B cell (primary cell): ENCODE measurements around the gene SPATA19. TPM values are rescaled to one million over a fixed set of nuclear protein-coding genes. Genes with fewer than 3 reads are reported as not detected.

Experiments used
- ATAC-seq: fragments of 200-7000 bp; cut with Tn5 transposase; one replicate; pipeline ENCODE4 v1.10.0; 2021; ENCODE audit warnings: low read depth, mild to moderate bottlenecking, moderate number of reproducible peaks, moderate library complexity
- CTCF ChIA-PET: fragments of 350-600 bp; sonication (Branson Sonifier 250); formaldehyde crosslinking; loops from one replicate; lab custom pipeline; 2021; ENCODE audit warnings: antibody characterized with exemption, inconsistent platforms; lab: Charles Lee
- POLR2A ChIA-PET: fragments of 350-600 bp; sonication (Branson Sonifier 250); formaldehyde crosslinking; loops from one replicate; lab custom pipeline; 2021; ENCODE audit warnings: antibody characterized with exemption; lab: Charles Lee
- DNase-seq: peaks from one replicate; pipeline ENCODE4 v3.0.0; 2013
- H2AFZ ChIP-seq: 2 replicates; pipeline ENCODE4 v1.6.1; 2012; ENCODE audit warnings: mild to moderate bottlenecking, low read depth, low read length; ENCODE audit not compliant: insufficient read depth, poor library complexity, severe bottlenecking
- H3K27ac ChIP-seq, 2 donors: 1 replicate in 1 of 2; 2 replicates in 1 of 2; pipeline ENCODE4 v1.5.1; 2012 to 2013; ENCODE audit warnings: low read length in 2 of 2, mild to moderate bottlenecking in 2 of 2, moderate library complexity in 1 of 2
- H3K27me3 ChIP-seq, 4 experiments: fragments of 200-600 bp in 1 of 4; sonication (generic) in 1 of 4; replicated peaks in 1 of 4; 1 replicate in 2 of 4; 2 replicates in 2 of 4; pipeline versions ENCODE4 v1.6.1 to v1.7.0; 2013 to 2016; ENCODE audit warnings: low read length in 3 of 4, mild to moderate bottlenecking in 2 of 4, mixed read lengths in 1 of 4, moderate library complexity in 1 of 4; ENCODE audit not compliant: insufficient read depth in 4 of 4, control insufficient read depth in 3 of 4; ENCODE audit errors: control extremely low read depth in 1 of 4
- H3K36me3 ChIP-seq, 2 experiments: replicated peaks in 1 of 2; 1 replicate in 1 of 2; 2 replicates in 1 of 2; pipeline versions ENCODE4 v1.6.1 to v1.7.1; 2013; ENCODE audit warnings: low read length in 1 of 2; ENCODE audit not compliant: insufficient read depth in 2 of 2, control insufficient read depth in 1 of 2; ENCODE audit errors: control extremely low read depth in 1 of 2, extremely low read depth in 1 of 2
- H3K4me1 ChIP-seq, 2 donors: fragments of 200-600 bp in 1 of 2; sonication (generic) in 1 of 2; 1 replicate in 1 of 2; 2 replicates in 1 of 2; pipeline versions ENCODE4 v1.5.1 to v1.6.1; 2013 to 2017; ENCODE audit warnings: low read length in 2 of 2; ENCODE audit not compliant: control insufficient read depth in 2 of 2, insufficient read depth in 2 of 2
- H3K4me2 ChIP-seq: replicated peaks from 2 replicates; pipeline ENCODE3; 2012; ENCODE audit warnings: mild to moderate bottlenecking, low read depth, low read length; ENCODE audit not compliant: poor library complexity, severe bottlenecking
- H3K4me3 ChIP-seq, 5 experiments: fragments of 200-600 bp in 1 of 5; sonication (generic) in 1 of 5; 1 replicate in 3 of 5; 2 replicates in 2 of 5; pipeline versions ENCODE4 v1.5.1 to v1.7.0; 2011 to 2016; ENCODE audit warnings: low read length in 4 of 5, mild to moderate bottlenecking in 4 of 5, low read depth in 2 of 5, control low read depth in 1 of 5, moderate library complexity in 1 of 5; ENCODE audit not compliant: insufficient read depth in 1 of 5; ENCODE audit errors: control extremely low read depth in 1 of 5, extremely low read depth in 1 of 5
- H3K79me2 ChIP-seq: fragments of 200-600 bp; sonication (generic); one replicate; pipeline ENCODE4 v1.6.0; 2016; ENCODE audit warnings: low read length; ENCODE audit not compliant: control insufficient read depth, insufficient read depth
- H3K9ac ChIP-seq: fragments of 200-600 bp; sonication (generic); 2 replicates; pipeline ENCODE4 v1.6.1; 2017; ENCODE audit warnings: mild to moderate bottlenecking, low read length, moderate library complexity
- H3K9me3 ChIP-seq, 3 donors: one replicate each; pipeline versions ENCODE4 v1.6.1 to v1.7.1; 2013; ENCODE audit warnings: low read length in 2 of 3; ENCODE audit not compliant: control insufficient read depth in 2 of 3, insufficient read depth in 1 of 3; ENCODE audit errors: control extremely low read depth in 1 of 3
- H4K20me1 ChIP-seq: 2 replicates; pipeline ENCODE4 v1.6.0; 2012; ENCODE audit warnings: mild to moderate bottlenecking, low read length; ENCODE audit not compliant: insufficient read depth, control insufficient read depth, poor library complexity, severe bottlenecking
- H3K27ac Mint-ChIP-seq: one replicate; pipeline ENCODE4 v1.8.0; 2021; ENCODE audit warnings: mixed read lengths
- H3K27me3 Mint-ChIP-seq: one replicate; pipeline ENCODE4 v1.8.0; 2021; ENCODE audit warnings: mixed read lengths
- H3K4me1 Mint-ChIP-seq: one replicate; pipeline ENCODE4 v1.8.0; 2021; ENCODE audit warnings: mixed read lengths
- H3K4me3 Mint-ChIP-seq: one replicate; pipeline ENCODE4 v1.8.0; 2021; ENCODE audit warnings: mixed read lengths
- H3K9me3 Mint-ChIP-seq: one replicate; pipeline ENCODE4 v1.8.0; 2022; ENCODE audit warnings: mixed read lengths; ENCODE audit not compliant: insufficient read depth
- EZH2 ChIP-seq: IDR thresholded peaks from 2 replicates; pipeline ENCODE4 v1.6.1; 2012; ENCODE audit warnings: borderline replicate concordance, low read depth, mild to moderate bottlenecking, moderate library complexity, low read length; ENCODE audit not compliant: insufficient read depth, poor library complexity, severe bottlenecking
- WGBS: methylation state at CpG from one replicate; pipeline ENCODE4 v1.1.5; 2013; ENCODE audit warnings: missing lambda C conversion rate; ENCODE audit not compliant: insufficient coverage; 5-methylcytosine and 5-hydroxymethylcytosine counted together
- intact Hi-C: fragments of 100-400 bp; cut with micrococcal nuclease; formaldehyde crosslinking; loops from one replicate; pipeline ENCODE4 v1.10.0; 2022
- polyA plus RNA-seq: library from polyadenylated mRNA; depleted of rRNA; stranded (reverse); fragments of >200 nt; gene quantifications from 2 replicates; pipeline ENCODE4 v1.2.3, GENCODE V29; 2012
- total RNA-seq, 2 donors: library from RNA; stranded (reverse); fragments of 120-200 nt in 1 of 2; gene quantifications; 1 replicate in 1 of 2; 2 replicates in 1 of 2; pipeline versions ENCODE4 v1.2.3 to v1.2.4, GENCODE V29; 2013 to 2022
- TF ChIP-seq, protein P1 (sequence below): fragments of 200-600 bp; IDR thresholded peaks from one replicate; pipeline ENCODE4 v1.8.0; 2022; ENCODE audit warnings: antibody characterized with exemption, mild to moderate bottlenecking

Gene SPATA19
- total and polyA plus RNA-seq, 2 donors (not counting 1 experiment from before 2014, with no cell fraction given) = not detected

DNA sequence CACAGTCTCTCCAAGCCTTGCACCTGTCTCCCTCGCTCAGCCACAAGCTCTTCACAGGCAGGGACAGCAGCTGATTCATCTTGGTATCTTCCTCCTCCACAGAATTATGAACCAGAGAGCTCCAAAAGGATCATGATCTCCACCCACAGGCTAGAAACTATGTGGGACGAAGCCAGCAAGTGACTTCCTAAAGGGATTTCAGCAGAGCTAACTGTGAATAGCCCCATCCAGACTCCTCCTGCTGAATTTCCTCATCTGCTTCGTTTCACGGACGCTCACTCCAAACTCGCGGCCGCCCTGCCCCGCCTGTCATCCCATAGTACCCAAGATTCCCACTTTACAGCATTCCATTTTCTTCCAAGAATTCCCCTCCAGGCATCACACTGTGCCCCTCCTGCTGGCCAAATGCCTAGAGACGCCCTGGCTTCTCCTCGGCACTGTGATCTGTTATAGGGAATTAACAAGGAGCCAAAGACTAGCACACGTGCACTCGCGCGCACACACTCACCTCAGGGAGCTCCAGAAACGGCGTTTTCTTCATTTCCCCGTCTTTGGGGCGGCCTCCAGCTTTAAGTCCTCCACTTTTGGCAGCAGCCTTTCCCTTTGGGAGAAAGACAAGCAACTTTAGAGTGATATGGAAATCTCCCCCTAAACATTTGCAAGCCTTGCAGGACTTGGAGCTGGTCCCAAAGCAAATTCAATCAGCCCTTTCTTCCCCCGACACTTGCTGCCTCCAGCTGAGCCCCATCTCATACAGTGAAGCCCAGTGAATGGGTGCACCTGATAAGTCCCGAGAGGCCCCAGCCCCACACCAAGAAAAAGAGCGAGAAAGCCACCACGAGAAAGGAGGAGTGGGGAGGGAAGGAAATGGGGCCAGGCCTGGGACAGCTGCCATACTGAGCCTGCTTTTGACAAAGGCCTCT is 35.5 kb downstream of the SPATA19 start:
- no peak overlapping the region for H2AFZ ChIP-seq
- no peak overlapping the region for H3K27ac ChIP-seq
- no peaks in the 10 kb centered on the region for H3K27me3 ChIP-seq
- WGBS = 87% methylated on average over 12 of the region's 23 CpGs
- H3K9me3 ChIP-seq = peaks cover 0 to 8% (median 0%) of the 10 kb centered on the region in 3 donors
- Mint-ChIP-seq H3K9me3 (no peaks in the 10 kb centered on the region), H3K27me3 (no peaks in the 10 kb centered on the region), H3K4me3 (no peak overlapping the region), H3K27ac (no peak overlapping the region), H3K4me1 (no peaks in the 10 kb centered on the region)
- POLR2A ChIA-PET = no interaction called here
- no peak for ATAC-seq
- H3K4me1 ChIP-seq = no peaks in the 10 kb centered on the region
- no peak overlapping the region for H3K4me3 ChIP-seq
- CTCF ChIA-PET = no interaction called here
- H4K20me1 ChIP-seq = no peaks in the 10 kb centered on the region
- H3K4me2 ChIP-seq = no peak overlapping the region
- H3K9ac ChIP-seq = no peak overlapping the region
- no peak for DNase-seq
- intact Hi-C loops = no loop called here
- no peaks in the 10 kb centered on the region for H3K36me3 ChIP-seq
- no peaks in the 10 kb centered on the region for H3K79me2 ChIP-seq
- TF ChIP-seq EZH2 = no peak
- TF ChIP-seq, protein P1, sequence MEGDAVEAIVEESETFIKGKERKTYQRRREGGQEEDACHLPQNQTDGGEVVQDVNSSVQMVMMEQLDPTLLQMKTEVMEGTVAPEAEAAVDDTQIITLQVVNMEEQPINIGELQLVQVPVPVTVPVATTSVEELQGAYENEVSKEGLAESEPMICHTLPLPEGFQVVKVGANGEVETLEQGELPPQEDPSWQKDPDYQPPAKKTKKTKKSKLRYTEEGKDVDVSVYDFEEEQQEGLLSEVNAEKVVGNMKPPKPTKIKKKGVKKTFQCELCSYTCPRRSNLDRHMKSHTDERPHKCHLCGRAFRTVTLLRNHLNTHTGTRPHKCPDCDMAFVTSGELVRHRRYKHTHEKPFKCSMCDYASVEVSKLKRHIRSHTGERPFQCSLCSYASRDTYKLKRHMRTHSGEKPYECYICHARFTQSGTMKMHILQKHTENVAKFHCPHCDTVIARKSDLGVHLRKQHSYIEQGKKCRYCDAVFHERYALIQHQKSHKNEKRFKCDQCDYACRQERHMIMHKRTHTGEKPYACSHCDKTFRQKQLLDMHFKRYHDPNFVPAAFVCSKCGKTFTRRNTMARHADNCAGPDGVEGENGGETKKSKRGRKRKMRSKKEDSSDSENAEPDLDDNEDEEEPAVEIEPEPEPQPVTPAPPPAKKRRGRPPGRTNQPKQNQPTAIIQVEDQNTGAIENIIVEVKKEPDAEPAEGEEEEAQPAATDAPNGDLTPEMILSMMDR = no peak
